Activated CD4-positive, alpha-beta T cell treated with anti-CD3 and anti-CD28 coated beads, Interleukin-2, amount 10 ng/mL, durations not matched to agents 7 days and 5 days (primary cell): ENCODE data around the gene AK9. TPM values are rescaled to one million over a fixed set of nuclear protein-coding genes. Genes with fewer than 3 reads are reported as not detected.

ENCODE experiments used
- CTCF ChIA-PET: fragments of 350-600 bp; sonication (Branson Sonifier 250); formaldehyde crosslinking; loops from one replicate; lab custom pipeline; 2021; ENCODE audit warnings: antibody characterized with exemption; lab: Charles Lee
- POLR2A ChIA-PET: fragments of 350-600 bp; sonication (Branson Sonifier 250); formaldehyde crosslinking; loops from one replicate; lab custom pipeline; 2021; ENCODE audit warnings: antibody characterized with exemption; lab: Charles Lee
- DNase-seq: peaks from one replicate; pipeline ENCODE4 v3.0.0-alpha.2; 2020
- H3K27ac Mint-ChIP-seq: one replicate; pipeline ENCODE4 v1.8.0; 2021; ENCODE audit warnings: mild to moderate bottlenecking, moderate library complexity, mixed read lengths
- H3K27me3 Mint-ChIP-seq: one replicate; pipeline ENCODE4 v1.8.0; 2021; ENCODE audit warnings: mixed read lengths
- H3K36me3 Mint-ChIP-seq: one replicate; pipeline ENCODE4 v1.8.0; 2021; ENCODE audit warnings: low read depth, mixed read lengths
- H3K4me1 Mint-ChIP-seq: one replicate; pipeline ENCODE4 v1.8.0; 2021; ENCODE audit warnings: mixed read lengths
- H3K4me3 Mint-ChIP-seq: one replicate; pipeline ENCODE4 v1.8.0; 2021; ENCODE audit warnings: mild to moderate bottlenecking, moderate library complexity, mixed read lengths
- H3K9me3 Mint-ChIP-seq: one replicate; pipeline ENCODE4 v1.8.0; 2021; ENCODE audit warnings: mixed read lengths
- total RNA-seq, 2 experiments: library from RNA; stranded (reverse); gene quantifications; one replicate each; pipeline ENCODE4 v1.2.3, GENCODE V29; 2021

Gene AK9
- total RNA-seq, 2 experiments from 2014 or later: 3.4 to 5.0 TPM

GRCh38 chr6:109456710-109457561 lies 234.1 kb downstream of the AK9 start:
- DNase-seq: no peak
- Mint-ChIP-seq H3K9me3 (peaks cover 2% of the 10 kb centered on the region), H3K4me3 (peak overlapping the region; percentile 89), H3K36me3 (peaks cover 32% of the 10 kb centered on the region), H3K27me3 (no peaks in the 10 kb centered on the region), H3K27ac (peak overlapping the region; percentile 65), H3K4me1 (peaks cover 73% of the 10 kb centered on the region)
- ChIA-PET CTCF (interaction anchor here (0.7 to 11.8 kb wide), 6 partner anchors 7 to 74 kb away, joined by 3 to 81 read pairs (median 4); partner anchors contain the start of genes PPIL6 and SMPD2), POLR2A (interaction anchor here (0.6 kb wide), 1 partner anchor 22 kb away, joined by 3 read pairs; no protein-coding TSS in a partner anchor)

- H3K27ac Mint-ChIP-seq: peak overlapping the region; percentile 62
- peaks cover 72% of the 10 kb centered on the region for H3K4me1 Mint-ChIP-seq
Measured at GRCh38 chr6:109456111-109456583, 234.9 kb downstream of the AK9 start.

GRCh38 chr6:109455437-109456110 lies 235.4 kb downstream of the AK9 start, which contains the start of gene MICAL1:
Gene MICAL1, minus strand, starts transcription at chr6:109455772. Its CDS starts 1,576 bp downstream, at chr6:109454196.
- Mint-ChIP-seq H3K27me3 (no peaks in the 10 kb centered on the region), H3K27ac (peak within 1 kb of the TSS; percentile 95), H3K4me1 (peaks cover 73% of the 10 kb centered on the region), H3K4me3 (peak within 1 kb of the TSS; percentile 89), H3K9me3 (peaks cover 3% of the 10 kb centered on the region), H3K36me3 (peaks cover 33% of the 10 kb centered on the region)
- DNase-seq: peak; percentile 79
- ChIA-PET CTCF (interaction anchor here (0.6 to 11.8 kb wide), 4 partner anchors 9 to 72 kb away, joined by 3 to 81 read pairs (median 3); partner anchors contain the start of genes PPIL6 and SMPD2), POLR2A (interaction anchor here (0.6 to 2.1 kb wide), 3 partner anchors 17 to 36 kb away, joined by 5 to 9 read pairs (median 7); partner anchors contain the start of gene ZBTB24)

More at GRCh38 chr6:109456111-109456583, 234.9 kb downstream of the AK9 start:
- CTCF ChIA-PET: interaction anchor here (0.7 to 11.8 kb wide), 5 partner anchors 8 to 73 kb away, joined by 3 to 81 read pairs (median 3); partner anchors contain the start of genes PPIL6 and SMPD2
- POLR2A ChIA-PET: interaction anchor here (0.6 to 1.2 kb wide), 2 partner anchors 22 to 35 kb away, joined by 3 to 5 read pairs; no protein-coding TSS in a partner anchor
- Mint-ChIP-seq H3K36me3 (peaks cover 32% of the 10 kb centered on the region), H3K4me3 (peak overlapping the region; percentile 89), H3K27me3 (no peaks in the 10 kb centered on the region), H3K9me3 (no peaks in the 10 kb centered on the region)
- DNase-seq: no peak

- H3K27ac Mint-ChIP-seq: peak overlapping the region; percentile 95
- DNase-seq: peak; percentile 80
- H3K27me3 Mint-ChIP-seq: no peaks in the 10 kb centered on the region
- CTCF ChIA-PET: interaction anchor here (0.6 to 11.8 kb wide), 6 partner anchors 10 to 267 kb away, joined by 3 to 81 read pairs (median 4); partner anchors contain the start of genes PPIL6 and SMPD2
- H3K9me3 Mint-ChIP-seq: peaks cover 3% of the 10 kb centered on the region
- H3K4me3 Mint-ChIP-seq: peak overlapping the region; percentile 89
- peaks cover 38% of the 10 kb centered on the region for H3K36me3 Mint-ChIP-seq
- POLR2A ChIA-PET: interaction anchor here (0.6 to 2.1 kb wide), 3 partner anchors 17 to 37 kb away, joined by 5 to 9 read pairs (median 7); partner anchors contain the start of gene ZBTB24
- peaks cover 75% of the 10 kb centered on the region for H3K4me1 Mint-ChIP-seq
Measured at GRCh38 chr6:109454496-109455436, 236.2 kb downstream of the AK9 start.

GRCh38 chr6:109453594-109454495 lies 237.2 kb downstream of the AK9 start:
- ChIA-PET POLR2A (interaction anchor here (0.7 to 2.1 kb wide), 2 partner anchors 29 to 218 kb away, joined by 4 to 7 read pairs; partner anchors contain the start of gene ZBTB24), CTCF (interaction anchor here (0.6 to 11.8 kb wide), 5 partner anchors 9 to 266 kb away, joined by 3 to 81 read pairs (median 4); partner anchors contain the start of genes PPIL6 and SMPD2)
- no peaks in the 10 kb centered on the region for H3K27me3 Mint-ChIP-seq
- DNase-seq: no peak
- H3K4me1 Mint-ChIP-seq: peaks cover 74% of the 10 kb centered on the region
- H3K36me3 Mint-ChIP-seq: peaks cover 40% of the 10 kb centered on the region
- peaks cover 3% of the 10 kb centered on the region for H3K9me3 Mint-ChIP-seq
- peak overlapping the region; percentile 95 for H3K27ac Mint-ChIP-seq
- H3K4me3 Mint-ChIP-seq: peak overlapping the region; percentile 89

- Mint-ChIP-seq H3K27me3 (no peaks in the 10 kb centered on the region), H3K4me3 (peak overlapping the region; percentile 89), H3K36me3 (peaks cover 42% of the 10 kb centered on the region), H3K27ac (peak overlapping the region; percentile 46), H3K4me1 (peaks cover 72% of the 10 kb centered on the region), H3K9me3 (peaks cover 3% of the 10 kb centered on the region)
- CTCF ChIA-PET: interaction anchor here (0.6 to 11.8 kb wide), 4 partner anchors 9 to 253 kb away, joined by 3 to 81 read pairs (median 4); partner anchors contain the start of genes PPIL6 and SMPD2
- DNase-seq: no peak
- POLR2A ChIA-PET: interaction anchor here (2.1 kb wide), 1 partner anchor 29 kb away, joined by 7 read pairs; the partner anchor contains the start of gene ZBTB24
Measured at GRCh38 chr6:109453156-109453555, 237.8 kb downstream of the AK9 start.

GRCh38 chr6:109452181-109452580 lies 238.8 kb downstream of the AK9 start:
- ChIA-PET POLR2A (interaction anchor here (0.7 kb wide), 1 partner anchor 112 kb away, joined by 3 read pairs; no protein-coding TSS in a partner anchor), CTCF (interaction anchor here (11.8 kb wide), 1 partner anchor 8 kb away, joined by 81 read pairs; the partner anchor contains the start of genes PPIL6 and SMPD2)
- Mint-ChIP-seq H3K4me1 (peaks cover 66% of the 10 kb centered on the region), H3K36me3 (peaks cover 38% of the 10 kb centered on the region), H3K27ac (peak overlapping the region; percentile 79), H3K27me3 (no peaks in the 10 kb centered on the region), H3K4me3 (no peak overlapping the region), H3K9me3 (peaks cover 3% of the 10 kb centered on the region)
- no peak for DNase-seq

GRCh38 chr6:109451376-109451775 lies 239.6 kb downstream of the AK9 start:
- no peak for DNase-seq
- CTCF ChIA-PET: interaction anchor here (1.4 to 11.8 kb wide), 2 partner anchors 7 to 29 kb away, joined by 3 to 81 read pairs; partner anchors contain the start of genes PPIL6 and SMPD2

GRCh38 chr6:109450801-109451200 lies 240.2 kb downstream of the AK9 start:
- no peak overlapping the region for H3K27ac Mint-ChIP-seq
- H3K4me1 Mint-ChIP-seq: peaks cover 56% of the 10 kb centered on the region
- H3K36me3 Mint-ChIP-seq: peaks cover 44% of the 10 kb centered on the region
- no peak overlapping the region for H3K4me3 Mint-ChIP-seq
- no peak for DNase-seq
- peaks cover 3% of the 10 kb centered on the region for H3K9me3 Mint-ChIP-seq
- no peaks in the 10 kb centered on the region for H3K27me3 Mint-ChIP-seq
- POLR2A ChIA-PET: no interaction called here
- CTCF ChIA-PET: interaction anchor here (0.7 to 11.8 kb wide), 5 partner anchors 6 to 371 kb away, joined by 3 to 81 read pairs (median 3); partner anchors contain the start of genes PPIL6 and SMPD2

More at GRCh38 chr6:109451376-109451775, 239.6 kb downstream of the AK9 start:
- Mint-ChIP-seq H3K4me3 (no peak overlapping the region), H3K4me1 (peaks cover 58% of the 10 kb centered on the region), H3K36me3 (peaks cover 40% of the 10 kb centered on the region), H3K27ac (no peak overlapping the region), H3K9me3 (peaks cover 3% of the 10 kb centered on the region), H3K27me3 (no peaks in the 10 kb centered on the region)
- POLR2A ChIA-PET: no interaction called here
